Stimulated activated CD4-positive, alpha-beta T cell treated with anti-CD3 and anti-CD28 coated beads, Interleukin-4, amount 100 ng/mL, for 4 hours (primary cell): ENCODE results near the gene ARHGEF26.

Source experiments
- DNase-seq, 2 experiments: peaks; one replicate each; pipeline ENCODE4 v3.0.0-alpha.2; 2020

The ARHGEF26 gene

DNA sequence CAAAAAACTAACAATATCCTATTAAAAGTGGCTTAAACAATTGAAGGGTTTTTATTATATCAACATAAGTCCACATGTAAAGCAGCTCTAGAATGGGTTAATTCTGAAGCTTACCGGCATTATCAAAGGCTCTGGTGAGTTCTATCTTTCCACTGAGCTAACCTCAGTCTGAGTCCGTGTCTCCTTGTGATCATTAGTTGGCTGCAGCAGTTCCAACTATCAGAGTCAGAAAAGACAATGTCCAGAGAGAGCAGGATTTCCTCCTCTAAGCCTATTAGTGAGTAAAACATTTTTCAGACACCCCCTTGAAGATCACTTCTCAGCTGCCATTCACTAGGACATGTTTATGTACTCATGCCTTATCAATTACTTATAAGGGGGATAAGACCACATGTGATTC, 153.2 kb downstream of the ARHGEF26 start:
- no peak for DNase-seq

DNA sequence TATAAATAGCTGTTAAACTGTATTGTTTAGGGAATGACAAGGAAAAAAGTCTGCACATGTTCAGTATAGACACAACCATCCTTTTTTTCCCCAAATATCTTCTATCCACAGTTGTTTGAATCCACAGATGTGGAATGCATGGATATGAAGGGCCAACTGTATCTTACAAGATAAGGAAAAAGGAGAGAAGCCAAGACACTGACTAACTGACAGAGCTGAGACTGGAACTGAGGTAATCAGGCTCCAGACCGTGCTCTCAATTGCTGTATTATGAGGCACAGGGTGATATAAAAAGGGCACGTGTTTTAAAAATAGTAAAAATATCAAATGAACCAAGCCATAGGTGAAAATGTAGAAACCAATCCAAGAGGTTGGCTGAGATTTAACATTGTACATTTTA, 154.1 kb downstream of the ARHGEF26 start:
- no peak for DNase-seq

DNA sequence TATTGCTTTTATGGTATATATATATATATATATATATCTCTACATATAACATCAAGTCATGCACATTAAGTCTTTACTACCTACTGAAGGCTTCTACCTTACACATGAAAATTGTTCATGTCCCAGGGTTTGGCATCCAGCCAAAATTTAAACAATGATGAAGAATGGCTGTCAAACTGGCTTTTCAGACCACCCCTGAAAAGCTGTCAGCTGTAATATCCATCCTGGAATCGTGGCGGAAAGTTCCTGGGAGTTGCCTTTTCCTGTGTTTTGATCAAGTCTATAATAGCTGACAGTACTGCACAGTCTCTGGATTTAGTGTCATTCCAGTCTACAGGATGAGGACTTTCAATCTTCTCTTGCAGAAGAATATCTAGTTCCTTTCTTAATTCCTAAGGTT, 154.8 kb downstream of the ARHGEF26 start:
- DNase-seq = no peak

DNA sequence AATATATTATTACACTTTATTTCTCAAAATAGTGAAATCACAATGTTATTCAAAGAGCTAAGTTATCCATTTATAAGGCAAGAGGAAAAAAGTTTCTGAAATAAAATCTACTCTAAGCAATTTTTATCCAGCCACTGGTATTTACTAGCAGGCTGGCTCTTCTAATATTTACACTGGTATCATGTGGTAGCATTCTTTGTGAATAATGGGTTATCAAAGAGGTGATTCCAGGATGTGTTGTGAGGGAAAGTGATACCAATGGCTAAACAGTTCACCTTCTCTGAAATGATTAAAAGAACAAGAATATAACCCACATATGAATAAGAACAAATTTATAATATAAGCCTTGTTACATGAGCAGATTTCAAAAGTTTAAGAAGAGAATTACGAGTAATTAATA, 159.0 kb downstream of the ARHGEF26 start:
- no peak for DNase-seq

- no peak for DNase-seq
These were observed 164.0 kb downstream of the ARHGEF26 start for GRCh38 chr3:154285221-154285620.

DNA sequence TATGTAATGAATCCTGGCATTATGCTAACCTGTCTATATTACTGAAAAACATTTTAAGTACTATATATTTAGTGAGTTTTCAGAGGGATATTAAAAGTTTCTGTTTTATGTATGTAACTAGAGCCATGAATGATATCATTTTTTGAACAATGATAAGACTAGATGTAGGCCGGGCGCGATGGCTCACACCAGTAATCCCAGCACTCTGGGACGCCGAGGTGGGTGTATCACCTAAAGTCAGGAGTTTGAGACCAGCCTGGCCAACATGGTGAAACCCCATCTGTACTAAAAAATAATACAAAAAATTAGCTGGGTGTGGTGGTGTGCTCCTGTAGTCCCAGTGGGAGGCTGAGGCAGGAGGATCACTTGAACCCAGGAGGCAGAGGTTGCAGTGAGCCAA, 169.0 kb downstream of the ARHGEF26 start:
- no peak for DNase-seq

GRCh38 chr3:154294016-154294415, 172.8 kb downstream of the ARHGEF26 start:
- no peak for DNase-seq

DNA sequence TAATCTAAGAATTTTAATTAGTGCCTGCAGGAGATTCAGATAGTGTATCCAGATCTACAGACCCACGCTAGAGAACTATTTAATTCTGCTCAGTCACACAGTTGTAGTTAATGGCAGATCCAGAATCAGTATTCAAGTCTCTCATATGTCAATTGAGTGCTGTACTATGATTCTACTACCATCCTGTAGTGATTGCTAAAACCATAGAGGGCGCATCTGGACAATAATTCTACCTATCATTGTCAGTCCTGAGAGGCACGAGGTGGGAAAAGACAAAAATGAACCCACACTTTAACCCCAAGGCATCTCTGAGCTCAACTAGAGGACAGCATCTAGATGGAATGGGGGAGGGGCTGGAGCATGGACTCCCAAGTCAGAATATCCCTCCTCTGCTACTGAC, 180.4 kb downstream of the ARHGEF26 start:
- DNase-seq = no peak

- no peak for DNase-seq
These were observed 183.1 kb downstream of the ARHGEF26 start for GRCh38 chr3:154304116-154304786.

DNA sequence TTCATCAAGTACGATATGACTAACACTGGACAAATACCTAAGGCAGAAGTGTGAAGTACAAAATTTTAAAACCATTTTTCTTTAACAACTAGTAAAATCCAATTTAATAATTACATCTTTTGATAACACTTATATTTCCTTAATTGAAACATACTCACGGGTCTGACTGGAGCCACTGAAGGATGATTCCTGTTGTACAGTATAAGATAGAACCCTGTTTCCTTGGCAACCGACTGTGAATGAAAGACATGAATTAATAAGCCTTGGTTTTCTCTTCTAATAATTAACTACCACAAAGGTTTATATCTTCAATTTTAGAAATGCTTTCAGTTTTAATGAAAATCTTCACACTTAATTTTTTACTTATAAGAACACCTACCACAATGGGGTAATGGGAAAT, 183.7 kb downstream of the ARHGEF26 start:
- DNase-seq = no peak

GRCh38 chr3:154307363-154307762, 186.2 kb downstream of the ARHGEF26 start:
- no peak for DNase-seq
